Measurements from ENCODE around the gene ARHGAP27. TPM values are rescaled to one million over a fixed set of nuclear protein-coding genes. Genes with fewer than 3 reads are reported as not detected.

Gene ARHGAP27
- total RNA-seq, 4 donors from 2014 or later: 31.5 to 38.6 (median 33.1) TPM

GRCh38 chr17:45353043-45353442 lies 79.6 kb downstream of the ARHGAP27 start:
- no peaks in the 10 kb centered on the region for H3K9me3 ChIP-seq
- WGBS, 2 donors: 58 to 62% methylated on average over 4 of the region's 4 CpGs

DNA sequence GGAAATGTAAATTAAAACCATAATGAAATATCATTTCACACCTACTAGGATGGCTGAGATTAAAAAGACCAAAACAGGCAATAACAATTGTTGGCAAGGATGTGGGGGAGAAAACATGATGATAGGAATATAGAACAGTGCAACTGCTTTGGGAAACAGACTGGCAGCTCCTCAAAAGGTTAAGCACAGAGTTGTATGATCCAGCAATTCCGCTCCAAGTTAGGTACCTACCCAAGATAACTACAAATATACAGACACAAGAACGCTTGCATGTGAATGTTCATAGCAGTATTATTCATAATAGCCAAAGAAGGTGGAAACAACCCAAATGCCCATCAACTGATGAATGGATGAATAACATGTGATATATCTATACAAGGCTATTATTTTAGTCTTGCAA lies 80.8 kb downstream of the ARHGAP27 start:
- Histone ChIP-seq H3K27ac (no peak overlapping the region), H3K9me3 (no peaks in the 10 kb centered on the region), H3K4me1 (no peaks in the 10 kb centered on the region), H3K27me3 (no peaks in the 10 kb centered on the region), H3K4me3 (replicated peaks in 1 of 3) (no peak overlapping the region), H3K36me3 (no peaks in the 10 kb centered on the region)
- intact Hi-C loops (cut with DNase I): no loop called here
- no peak for DNase-seq
- TF ChIP-seq POLR2A (IDR thresholded peaks at IDR 0.05) (no peak), CTCF (IDR thresholded peaks at IDR 0.05) (no peak)
- WGBS, 2 donors: 99 to 100% methylated on average over 2 of the region's 2 CpGs

More at GRCh38 chr17:45353043-45353442, 79.6 kb downstream of the ARHGAP27 start:
- no peak overlapping the region for H3K27ac ChIP-seq
- DNase-seq: no peak
- TF ChIP-seq POLR2A (IDR thresholded peaks at IDR 0.05): no peak
- no peak for TF ChIP-seq CTCF (IDR thresholded peaks at IDR 0.05)
- intact Hi-C loops (cut with DNase I): no loop called here
- no peak overlapping the region for H3K4me3 ChIP-seq (replicated peaks in 1 of 3)
- H3K27me3 ChIP-seq: no peaks in the 10 kb centered on the region
- H3K4me1 ChIP-seq: no peaks in the 10 kb centered on the region
- no peaks in the 10 kb centered on the region for H3K36me3 ChIP-seq

DNA sequence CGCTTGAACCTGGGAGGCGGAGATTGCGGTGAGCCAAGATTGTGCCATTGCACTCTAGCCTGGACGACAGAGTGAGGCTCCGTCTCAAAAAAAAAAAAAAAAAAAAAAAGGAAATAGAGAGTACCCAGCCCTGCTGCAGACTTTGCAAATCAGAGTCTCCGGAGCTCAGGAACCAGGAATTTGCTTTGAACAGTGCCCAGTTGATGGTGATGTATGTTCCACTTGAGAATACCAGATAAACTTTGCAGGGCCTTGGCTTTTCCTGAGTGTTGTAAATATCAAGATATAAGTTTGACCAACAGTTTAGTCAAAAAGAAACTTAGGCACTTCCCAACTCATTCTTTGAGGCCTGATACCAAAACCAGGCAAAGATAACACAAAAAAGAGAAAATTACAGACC lies 85.2 kb downstream of the ARHGAP27 start:
- DNase-seq: no peak
- intact Hi-C loops (cut with DNase I): no loop called here
- Histone ChIP-seq H3K4me1 (peaks cover 5 to 17% of the 10 kb centered on the region in 2 donors), H3K36me3 (no peaks in the 10 kb centered on the region), H3K4me3 (replicated peaks in 1 of 3) (no peak overlapping the region), H3K9me3 (no peaks in the 10 kb centered on the region), H3K27ac (no peak overlapping the region), H3K27me3 (no peaks in the 10 kb centered on the region)
- TF ChIP-seq CTCF (IDR thresholded peaks at IDR 0.05): no peak
- TF ChIP-seq POLR2A (IDR thresholded peaks at IDR 0.05): no peak
- WGBS, 2 donors: 70 to 83% methylated on average over 6 of the region's 6 CpGs

GRCh38 chr17:45346216-45347015 lies 86.3 kb downstream of the ARHGAP27 start:
- H3K27ac ChIP-seq: peak overlapping the region; percentile 1 to 38 (median 26)
- H3K36me3 ChIP-seq: no peaks in the 10 kb centered on the region
- H3K4me1 ChIP-seq: peaks cover 5 to 23% of the 10 kb centered on the region in 2 donors
- intact Hi-C loops (cut with DNase I): no loop called here
- WGBS, 2 donors: 50 to 60% methylated on average over 13 of the region's 13 CpGs
- no peak overlapping the region for H3K4me3 ChIP-seq (replicated peaks in 1 of 3)
- no peak for TF ChIP-seq POLR2A (IDR thresholded peaks at IDR 0.05)
- no peak for TF ChIP-seq CTCF (IDR thresholded peaks at IDR 0.05)
- H3K27me3 ChIP-seq: no peaks in the 10 kb centered on the region
- H3K9me3 ChIP-seq: no peaks in the 10 kb centered on the region
- peak; percentile 31 to 63 for DNase-seq

GRCh38 chr17:45345554-45346215 lies 87.0 kb downstream of the ARHGAP27 start:
- TF ChIP-seq CTCF (IDR thresholded peaks at IDR 0.05) (no peak), POLR2A (IDR thresholded peaks at IDR 0.05) (no peak)
- 57 to 58% methylated on average over 3 of the region's 3 CpGs for WGBS, 2 donors
- no peaks in the 10 kb centered on the region for H3K36me3 ChIP-seq
- peak overlapping the region; percentile 1 to 38 (median 26) for H3K27ac ChIP-seq
- H3K27me3 ChIP-seq: no peaks in the 10 kb centered on the region
- H3K9me3 ChIP-seq: no peaks in the 10 kb centered on the region
- peaks cover 5 to 27% of the 10 kb centered on the region in 2 donors for H3K4me1 ChIP-seq
- DNase-seq: no peak
- H3K4me3 ChIP-seq (replicated peaks in 1 of 3): no peak overlapping the region
- intact Hi-C loops (cut with DNase I): no loop called here
